Femur (tissue), 1 donor: Measurements from ENCODE around the gene XPC.
"Not testable (repeated sequence)": the region's sequence is repeated elsewhere in the genome, so short reads cannot be mapped to it uniquely, and the experiment has no call there.

ENCODE experiments used
- DNase-seq: peaks from one replicate; pipeline ENCODE4 v3.0.0-alpha.2; 2017

The XPC gene

GRCh38 chr3:14131134-14131533, 47.3 kb downstream of the XPC start:
- DNase-seq: no peak

GRCh38 chr3:14130707-14131106, 47.7 kb downstream of the XPC start:
- no peak for DNase-seq

GRCh38 chr3:14130230-14130629, 48.2 kb downstream of the XPC start:
- no peak for DNase-seq

- DNase-seq: peak; percentile 4
Observed at GRCh38 chr3:14129296-14129695, 49.1 kb downstream of the XPC start.

GRCh38 chr3:14128724-14129123, 49.7 kb downstream of the XPC start:
- DNase-seq: no peak

GRCh38 chr3:14127516-14128161, 50.8 kb downstream of the XPC start:
- peak; percentile 5 for DNase-seq

- DNase-seq: peak; percentile 17
Observed at GRCh38 chr3:14126887-14127505, 51.4 kb downstream of the XPC start.

- peak; percentile 2 for DNase-seq
Observed at GRCh38 chr3:14126017-14126886, 52.1 kb downstream of the XPC start.

- DNase-seq: peak; percentile 73
Observed at GRCh38 chr3:14125193-14126016, 53.0 kb downstream of the XPC start.

GRCh38 chr3:14124615-14125192, 53.7 kb downstream of the XPC start, which contains the start of the genes CHCHD4 and TMEM43:
TSS of gene CHCHD4 (minus strand) at chr3:14124870. CDS start at chr3:14124676, 194 bp downstream.
TSS of gene TMEM43 (plus strand) at chr3:14125052. CDS start at chr3:14125194, 142 bp downstream.
- DNase-seq: peak; percentile 99

GRCh38 chr3:14124223-14124614, 54.2 kb downstream of the XPC start:
- DNase-seq: peak; percentile 61

GRCh38 chr3:14123308-14124222, 54.8 kb downstream of the XPC start:
- DNase-seq: no peak

GRCh38 chr3:14122301-14122700, 56.1 kb downstream of the XPC start:
- no peak for DNase-seq

- DNase-seq: no peak
Observed at GRCh38 chr3:14121859-14122258, 56.5 kb downstream of the XPC start.

- DNase-seq: not testable (repeated sequence)
Observed at GRCh38 chr3:14120921-14121448, 57.4 kb downstream of the XPC start.

GRCh38 chr3:14120111-14120920, 58.1 kb downstream of the XPC start:
- no peak for DNase-seq

- DNase-seq: no peak
Observed at GRCh38 chr3:14119651-14120050, 58.8 kb downstream of the XPC start.

- DNase-seq: no peak
Observed at GRCh38 chr3:14118400-14119381, 59.7 kb downstream of the XPC start.
